Natural killer cell treated with Interleukin-12 subunit alpha and Interleukin-12 subunit beta and Interleukin-15 and Interleukin-18, amount 100 ng/mL, for 72 hours (primary cell): Measurements from ENCODE around the gene EPHA4. TPM values are rescaled to one million over a fixed set of nuclear protein-coding genes. Genes with fewer than 3 reads are reported as not detected.
A peak's percentile ranks its signal among the peaks of the same experiment; 100 is the strongest.

Experiments used
- ATAC-seq, 2 donors: fragments of 150-1000 bp; cut with Tn5 transposase in 1 of 2; sonication (Bioruptor Pico), chemical (Tn5 transposase) in 1 of 2; 2 replicates each; pipeline ENCODE4 v1.10.0; 2021
- DNase-seq: peaks from one replicate; pipeline ENCODE4 v3.0.0; 2022; ENCODE audit warnings: low spot score
- H3K27ac Mint-ChIP-seq, 2 donors: 1 replicate in 1 of 2; 2 replicates in 1 of 2; pipeline ENCODE4 v1.8.0; 2022; ENCODE audit warnings: mixed read lengths in 2 of 2, mild to moderate bottlenecking in 1 of 2, moderate library complexity in 1 of 2
- H3K27me3 Mint-ChIP-seq, 2 donors: 1 replicate in 1 of 2; 2 replicates in 1 of 2; pipeline ENCODE4 v1.8.0; 2022; ENCODE audit warnings: mixed read lengths in 2 of 2
- H3K36me3 Mint-ChIP-seq: one replicate; pipeline ENCODE4 v1.8.0; 2022; ENCODE audit warnings: mixed read lengths
- H3K4me1 Mint-ChIP-seq, 2 donors: 1 replicate in 1 of 2; 2 replicates in 1 of 2; pipeline ENCODE4 v1.8.0; 2022; ENCODE audit warnings: low read depth in 2 of 2, mixed read lengths in 2 of 2, mild to moderate bottlenecking in 1 of 2
- H3K4me3 Mint-ChIP-seq: one replicate; pipeline ENCODE4 v1.8.0; 2022; ENCODE audit warnings: mixed read lengths
- H3K9me3 Mint-ChIP-seq: 2 replicates; pipeline ENCODE4 v1.8.0; 2022; ENCODE audit warnings: mixed read lengths
- total RNA-seq, 2 donors: library from RNA; stranded (reverse); gene quantifications; one replicate each; pipeline ENCODE4 v1.2.3, GENCODE V29; 2022

EPHA4 gene
- total RNA-seq, 2 donors from 2014 or later, result 9.7 to 20.7 TPM

GRCh38 chr2:221412978-221413377, 159.1 kb downstream of the EPHA4 start:
- H3K4me3 Mint-ChIP-seq, result no peak overlapping the region
- no peaks in the 10 kb centered on the region for H3K9me3 Mint-ChIP-seq
- no peaks in the 10 kb centered on the region for H3K36me3 Mint-ChIP-seq
- ATAC-seq, result no peak
- H3K27me3 Mint-ChIP-seq, result peaks cover 5 to 6% of the 10 kb centered on the region in 2 donors
- H3K4me1 Mint-ChIP-seq, result peaks cover 12 to 14% of the 10 kb centered on the region in 2 donors
- no peak for DNase-seq
- no peak overlapping the region for H3K27ac Mint-ChIP-seq

- H3K36me3 Mint-ChIP-seq, result peaks cover 4% of the 10 kb centered on the region
- DNase-seq, result no peak
- no peak overlapping the region for H3K27ac Mint-ChIP-seq
- H3K4me1 Mint-ChIP-seq, result peaks cover 27 to 28% of the 10 kb centered on the region in 2 donors
- peaks cover 4% of the 10 kb centered on the region for H3K9me3 Mint-ChIP-seq
- ATAC-seq, result no peak
- no peak overlapping the region for H3K4me3 Mint-ChIP-seq
- H3K27me3 Mint-ChIP-seq, result peaks cover 6 to 10% of the 10 kb centered on the region in 2 donors
Measured at GRCh38 chr2:221410487-221410886, 161.6 kb downstream of the EPHA4 start.

GRCh38 chr2:221407765-221408164, 164.3 kb downstream of the EPHA4 start:
- Mint-ChIP-seq H3K27ac (peak overlapping the region in 1 of 2 donors; percentile 12), H3K4me3 (no peak overlapping the region), H3K27me3 (peaks cover 12% of the 10 kb centered on the region in 2 donors), H3K36me3 (peaks cover 4% of the 10 kb centered on the region), H3K9me3 (peaks cover 4% of the 10 kb centered on the region), H3K4me1 (peaks cover 27 to 28% of the 10 kb centered on the region in 2 donors)
- DNase-seq (no peak), ATAC-seq (no peak)

GRCh38 chr2:221405521-221405920, 166.6 kb downstream of the EPHA4 start:
- H3K4me1 Mint-ChIP-seq, result peaks cover 26 to 27% of the 10 kb centered on the region in 2 donors
- H3K9me3 Mint-ChIP-seq, result peaks cover 4% of the 10 kb centered on the region
- no peak overlapping the region for H3K4me3 Mint-ChIP-seq
- no peak for DNase-seq
- peaks cover 4% of the 10 kb centered on the region for H3K36me3 Mint-ChIP-seq
- peaks cover 8 to 9% of the 10 kb centered on the region in 2 donors for H3K27me3 Mint-ChIP-seq
- no peak overlapping the region for H3K27ac Mint-ChIP-seq
- no peak for ATAC-seq

GRCh38 chr2:221402072-221402471, 170.0 kb downstream of the EPHA4 start:
- H3K36me3 Mint-ChIP-seq, result peaks cover 4% of the 10 kb centered on the region
- no peak for DNase-seq
- H3K27ac Mint-ChIP-seq, result no peak overlapping the region
- peaks cover 4% of the 10 kb centered on the region for H3K9me3 Mint-ChIP-seq
- H3K4me3 Mint-ChIP-seq, result no peak overlapping the region
- peaks cover 4 to 6% of the 10 kb centered on the region in 2 donors for H3K4me1 Mint-ChIP-seq
- no peak for ATAC-seq
- peaks cover 6 to 8% of the 10 kb centered on the region in 2 donors for H3K27me3 Mint-ChIP-seq

- no peak overlapping the region for H3K27ac Mint-ChIP-seq
Measured at GRCh38 chr2:221400411-221400810, 171.7 kb downstream of the EPHA4 start.

GRCh38 chr2:221399183-221399582, 172.9 kb downstream of the EPHA4 start:
- no peaks in the 10 kb centered on the region for H3K9me3 Mint-ChIP-seq
- DNase-seq, result no peak
- H3K4me1 Mint-ChIP-seq, result no peaks in the 10 kb centered on the region
- no peak overlapping the region for H3K27ac Mint-ChIP-seq
- H3K36me3 Mint-ChIP-seq, result no peaks in the 10 kb centered on the region
- no peaks in the 10 kb centered on the region for H3K27me3 Mint-ChIP-seq
- ATAC-seq, result no peak
- no peak overlapping the region for H3K4me3 Mint-ChIP-seq

More at GRCh38 chr2:221400411-221400810, 171.7 kb downstream of the EPHA4 start:
- DNase-seq (no peak), ATAC-seq (no peak)
- Mint-ChIP-seq H3K9me3 (no peaks in the 10 kb centered on the region), H3K4me1 (no peaks in the 10 kb centered on the region), H3K4me3 (no peak overlapping the region), H3K27me3 (peaks cover 1 to 6% of the 10 kb centered on the region in 2 donors), H3K36me3 (no peaks in the 10 kb centered on the region)

GRCh38 chr2:221397187-221397586, 174.9 kb downstream of the EPHA4 start:
- DNase-seq (no peak), ATAC-seq (no peak)
- Mint-ChIP-seq H3K36me3 (no peaks in the 10 kb centered on the region), H3K4me1 (no peaks in the 10 kb centered on the region), H3K4me3 (no peak overlapping the region), H3K9me3 (no peaks in the 10 kb centered on the region), H3K27me3 (no peaks in the 10 kb centered on the region), H3K27ac (no peak overlapping the region)

GRCh38 chr2:221392228-221392881, 179.7 kb downstream of the EPHA4 start:
- Mint-ChIP-seq H3K27me3 (no peaks in the 10 kb centered on the region), H3K4me3 (no peak overlapping the region), H3K36me3 (no peaks in the 10 kb centered on the region), H3K9me3 (no peaks in the 10 kb centered on the region), H3K27ac (no peak overlapping the region), H3K4me1 (no peaks in the 10 kb centered on the region)
- DNase-seq (no peak), ATAC-seq (no peak)

GRCh38 chr2:221390878-221391277, 181.2 kb downstream of the EPHA4 start:
- DNase-seq, result no peak
- no peak for ATAC-seq
- Mint-ChIP-seq H3K4me1 (no peaks in the 10 kb centered on the region), H3K9me3 (no peaks in the 10 kb centered on the region), H3K27ac (no peak overlapping the region), H3K36me3 (no peaks in the 10 kb centered on the region), H3K4me3 (no peak overlapping the region), H3K27me3 (no peaks in the 10 kb centered on the region)

GRCh38 chr2:221389904-221390303, 182.2 kb downstream of the EPHA4 start:
- H3K9me3 Mint-ChIP-seq, result no peaks in the 10 kb centered on the region
- H3K27ac Mint-ChIP-seq, result no peak overlapping the region
- no peaks in the 10 kb centered on the region for H3K36me3 Mint-ChIP-seq
- no peak overlapping the region for H3K4me3 Mint-ChIP-seq
- no peaks in the 10 kb centered on the region for H3K27me3 Mint-ChIP-seq
- no peaks in the 10 kb centered on the region for H3K4me1 Mint-ChIP-seq
- DNase-seq (no peak), ATAC-seq (no peak)

GRCh38 chr2:221389421-221389820, 182.7 kb downstream of the EPHA4 start:
- no peaks in the 10 kb centered on the region for H3K9me3 Mint-ChIP-seq
- no peaks in the 10 kb centered on the region for H3K27me3 Mint-ChIP-seq
- no peak for ATAC-seq
- no peaks in the 10 kb centered on the region for H3K4me1 Mint-ChIP-seq
- no peak overlapping the region for H3K4me3 Mint-ChIP-seq
- H3K36me3 Mint-ChIP-seq, result no peaks in the 10 kb centered on the region
- DNase-seq, result no peak
- no peak overlapping the region for H3K27ac Mint-ChIP-seq

GRCh38 chr2:221388891-221389290, 183.2 kb downstream of the EPHA4 start:
- DNase-seq, result no peak
- Mint-ChIP-seq H3K4me1 (no peaks in the 10 kb centered on the region), H3K4me3 (no peak overlapping the region), H3K9me3 (no peaks in the 10 kb centered on the region), H3K36me3 (no peaks in the 10 kb centered on the region), H3K27ac (no peak overlapping the region), H3K27me3 (no peaks in the 10 kb centered on the region)
- ATAC-seq, result no peak

GRCh38 chr2:221385716-221386115, 186.4 kb downstream of the EPHA4 start:
- Mint-ChIP-seq H3K27me3 (no peaks in the 10 kb centered on the region), H3K27ac (no peak overlapping the region), H3K36me3 (no peaks in the 10 kb centered on the region), H3K9me3 (no peaks in the 10 kb centered on the region), H3K4me1 (no peaks in the 10 kb centered on the region), H3K4me3 (no peak overlapping the region)
- DNase-seq (no peak), ATAC-seq (no peak)
